GM12892 (cell line): ENCODE results near the gene ADAMTS10.
"Not testable (repeated sequence)": the region's sequence is repeated elsewhere in the genome, so short reads cannot be mapped to it uniquely, and the experiment has no call there.

Source experiments
- POLR2A ChIP-seq: IDR thresholded peaks from 2 replicates; pipeline ENCODE4 v1.6.1; 2011; ENCODE audit warnings: low read depth, low read length, control low read depth
- POLR2AphosphoS5 ChIP-seq: IDR thresholded peaks from 2 replicates; pipeline ENCODE4 v1.6.1; 2011; ENCODE audit warnings: low read depth, low read length, control low read depth

DNA sequence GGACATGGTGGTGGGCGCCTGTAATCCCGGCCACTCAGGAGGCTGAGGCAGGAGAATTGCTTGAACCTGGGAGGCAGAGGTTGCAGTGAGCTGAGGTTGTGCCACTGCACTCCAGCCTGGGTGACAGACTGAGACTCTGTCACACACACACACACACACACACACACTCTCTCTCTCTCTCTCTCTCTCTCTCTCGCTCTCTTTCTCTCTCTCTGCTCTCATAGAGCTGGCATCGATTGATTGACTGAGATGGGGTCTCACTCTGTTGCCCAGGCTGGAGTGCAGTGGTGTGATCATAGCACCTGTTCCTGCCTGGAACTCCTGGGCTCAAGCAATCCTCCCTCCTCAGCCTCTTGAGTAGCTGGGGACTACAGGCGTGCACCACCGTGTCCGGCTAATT is 56.8 kb downstream of the ADAMTS10 start:
- TF ChIP-seq POLR2A, POLR2AphosphoS5: not testable (repeated sequence)
